Measurements from ENCODE around the gene PRKACG.

GRCh38 chr9:69036799-69037198, 22.9 kb upstream of the PRKACG start:
- TF ChIP-seq SRF (IDR thresholded peaks at IDR 0.05; ENCODE audit: low read depth, low read length) (no peak), CTCF (IDR thresholded peaks at IDR 0.05; ENCODE audit: control extremely low read depth in 1 of 3, insufficient read depth in 1 of 3, low read depth in 1 of 3, low read length in 3 of 3) (no peak), POLR2A (IDR thresholded peaks at IDR 0.05; ENCODE audit: control extremely low read depth in 1 of 2, low read depth in 2 of 2, low read length in 2 of 2) (no peak), CTBP2 (IDR thresholded peaks at IDR 0.05; ENCODE audit: borderline replicate concordance, insufficient read depth, insufficient read length, low read length) (no peak), JUN (IDR thresholded peaks at IDR 0.05; ENCODE audit: low read depth, low read length) (no peak)

Measured in H1 (cell line).